RWPE1 (cell line): ENCODE measurements around the gene PRND.

Experiments
- CTCF ChIA-PET: fragments of 350-600 bp; sonication (Branson Sonifier 250); formaldehyde crosslinking; extraction: SDS; loops from one replicate; lab custom pipeline; 2021; lab: Yijun Ruan, JAX
- POLR2A ChIA-PET: fragments of 400-600 bp; formaldehyde crosslinking; extraction: SDS; loops from one replicate; lab custom pipeline; 2020; ENCODE audit warnings: antibody characterized with exemption; ENCODE audit not compliant: low non-redundant PET; lab: Yijun Ruan, JAX
- DNase-seq: peaks from one replicate; pipeline ENCODE4 v3.0.0; 2012; ENCODE audit warnings: low spot score
- H3K27ac ChIP-seq: fragments of 450-650 bp; 2 replicates; pipeline ENCODE4 v1.5.1; 2017
- TF ChIP-seq, protein P1 (sequence below): fragments of 450-650 bp; conservative IDR thresholded peaks from 2 replicates; pipeline ENCODE4 v1.5.1; 2017; ENCODE audit warnings: low read depth, mild to moderate bottlenecking

The PRND gene

GRCh38 chr20:4763261-4763660 lies 41.6 kb downstream of the PRND start:
- ChIA-PET POLR2A (no interaction called here), CTCF (interaction anchor here (0.6 kb wide), 1 partner anchor 340 kb away, joined by 5 read pairs; no protein-coding TSS in a partner anchor)
- DNase-seq, result no peak
- TF ChIP-seq, protein P1, sequence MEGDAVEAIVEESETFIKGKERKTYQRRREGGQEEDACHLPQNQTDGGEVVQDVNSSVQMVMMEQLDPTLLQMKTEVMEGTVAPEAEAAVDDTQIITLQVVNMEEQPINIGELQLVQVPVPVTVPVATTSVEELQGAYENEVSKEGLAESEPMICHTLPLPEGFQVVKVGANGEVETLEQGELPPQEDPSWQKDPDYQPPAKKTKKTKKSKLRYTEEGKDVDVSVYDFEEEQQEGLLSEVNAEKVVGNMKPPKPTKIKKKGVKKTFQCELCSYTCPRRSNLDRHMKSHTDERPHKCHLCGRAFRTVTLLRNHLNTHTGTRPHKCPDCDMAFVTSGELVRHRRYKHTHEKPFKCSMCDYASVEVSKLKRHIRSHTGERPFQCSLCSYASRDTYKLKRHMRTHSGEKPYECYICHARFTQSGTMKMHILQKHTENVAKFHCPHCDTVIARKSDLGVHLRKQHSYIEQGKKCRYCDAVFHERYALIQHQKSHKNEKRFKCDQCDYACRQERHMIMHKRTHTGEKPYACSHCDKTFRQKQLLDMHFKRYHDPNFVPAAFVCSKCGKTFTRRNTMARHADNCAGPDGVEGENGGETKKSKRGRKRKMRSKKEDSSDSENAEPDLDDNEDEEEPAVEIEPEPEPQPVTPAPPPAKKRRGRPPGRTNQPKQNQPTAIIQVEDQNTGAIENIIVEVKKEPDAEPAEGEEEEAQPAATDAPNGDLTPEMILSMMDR, result no peak
- no peak overlapping the region for H3K27ac ChIP-seq

DNA sequence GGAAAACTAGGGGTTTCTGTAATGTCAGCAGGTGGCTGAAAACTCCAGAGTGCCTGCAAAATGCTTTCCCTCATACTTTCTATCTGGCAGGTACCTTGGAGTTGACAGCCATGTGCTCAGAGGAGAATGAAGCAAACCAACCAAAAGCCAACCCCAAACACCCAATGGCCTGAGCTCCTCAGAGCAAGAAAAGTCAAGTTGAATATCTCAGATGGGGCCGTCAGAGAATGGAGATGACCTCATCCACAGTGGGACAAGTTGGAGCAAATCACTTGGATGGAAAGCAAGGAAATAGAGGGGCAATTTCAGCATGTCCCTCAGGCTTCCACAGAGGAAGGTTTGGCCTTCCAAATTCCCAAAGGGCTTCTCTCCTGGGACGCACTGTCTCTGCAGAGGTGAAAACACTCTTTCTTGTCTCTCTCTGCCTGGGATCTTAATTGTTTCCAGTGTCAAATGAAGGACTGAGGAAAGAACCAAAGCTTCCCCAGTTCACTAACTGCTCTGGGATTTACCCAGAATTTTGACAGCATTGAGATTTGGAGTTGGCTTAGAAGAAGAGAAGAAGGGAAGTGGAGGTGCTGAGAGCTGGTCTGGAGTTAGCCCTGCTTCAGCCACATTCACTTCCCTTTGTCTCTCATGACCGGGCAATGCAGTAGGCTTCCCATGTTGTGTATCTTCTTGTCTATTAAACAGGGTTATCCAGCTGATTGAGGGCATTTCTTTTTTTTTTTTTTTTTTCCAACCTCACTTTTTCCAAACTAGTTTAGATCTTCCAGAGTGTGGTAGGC lies 42.2 kb downstream of the PRND start:
- CTCF ChIA-PET, result interaction anchor here (0.6 kb wide), 1 partner anchor 340 kb away, joined by 5 read pairs; no protein-coding TSS in a partner anchor
- H3K27ac ChIP-seq, result no peak overlapping the region
- POLR2A ChIA-PET, result no interaction called here
- no peak for DNase-seq
- TF ChIP-seq, protein P1, result no peak

- TF ChIP-seq, protein P1, result no peak
- ChIA-PET CTCF (no interaction called here), POLR2A (no interaction called here)
- no peak for DNase-seq
- H3K27ac ChIP-seq, result no peak overlapping the region
Measured at GRCh38 chr20:4764805-4765204, 43.1 kb downstream of the PRND start.

DNA sequence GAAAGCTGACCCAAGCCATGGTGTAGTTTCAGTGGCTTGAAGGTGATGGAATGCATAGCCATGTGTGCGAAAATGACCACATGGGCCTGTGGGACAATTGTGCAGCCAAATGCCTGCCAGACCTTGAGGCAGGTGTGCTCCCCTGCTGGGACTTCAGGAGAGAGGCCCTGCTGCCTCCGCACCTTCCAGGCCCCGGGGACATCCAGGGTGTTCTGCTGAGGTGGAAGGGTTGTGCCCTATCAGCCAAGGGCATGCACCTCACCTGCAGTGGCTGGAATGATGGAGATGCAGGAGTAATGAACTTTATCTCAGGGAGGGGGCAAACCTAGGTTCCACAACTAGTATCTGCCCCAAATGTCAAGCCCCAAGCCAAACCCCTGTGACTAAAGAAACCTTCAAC lies 44.0 kb downstream of the PRND start:
- CTCF ChIA-PET, result no interaction called here
- TF ChIP-seq, protein P1, result no peak
- POLR2A ChIA-PET, result no interaction called here
- no peak for DNase-seq
- H3K27ac ChIP-seq, result no peak overlapping the region

DNA sequence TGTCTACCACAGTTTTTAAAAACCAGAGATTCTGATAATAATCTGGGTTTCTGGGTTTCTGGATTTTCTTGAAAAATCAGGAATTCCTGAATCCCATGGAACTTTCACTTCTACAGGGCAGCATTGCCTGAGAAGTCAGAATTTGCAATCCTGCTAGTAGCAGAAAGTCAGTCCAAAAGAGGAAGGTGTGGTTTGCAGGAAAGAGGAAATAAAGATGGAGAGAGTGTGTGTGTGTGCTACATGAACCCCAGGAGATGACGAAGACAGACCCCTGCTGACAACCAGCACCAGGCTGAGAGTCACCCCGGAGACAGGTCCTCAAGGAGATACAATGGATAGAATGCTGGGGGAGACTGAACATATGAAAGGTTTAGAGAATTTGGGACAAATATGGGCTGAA lies 44.9 kb downstream of the PRND start:
- POLR2A ChIA-PET, result no interaction called here
- CTCF ChIA-PET, result no interaction called here
- TF ChIP-seq, protein P1, result no peak
- H3K27ac ChIP-seq, result no peak overlapping the region
- DNase-seq, result no peak

- no peak overlapping the region for H3K27ac ChIP-seq
- DNase-seq, result no peak
Measured at GRCh38 chr20:4767084-4767483, 45.4 kb downstream of the PRND start.

More at GRCh38 chr20:4767084-4767483, 45.4 kb downstream of the PRND start:
- ChIA-PET POLR2A (no interaction called here), CTCF (no interaction called here)
- TF ChIP-seq, protein P1, result no peak
